Measurements from ENCODE around the gene SMAGP.

GRCh38 chr12:51238037-51238509, 32.1 kb downstream of the SMAGP start:
- TF ChIP-seq POLR2A (IDR thresholded peaks at IDR 0.05) (no peak), CTCF (IDR thresholded peaks at IDR 0.05) (peak in 1 of 4 experiments; percentile 12)
